Stimulated activated CD4-positive, alpha-beta T cell treated with anti-CD3 and anti-CD28 coated beads, Interleukin-12 subunit alpha, Interleukin-12 subunit beta, amount 100 ng/mL, for 48 hours (primary cell): ENCODE measurements around the gene USE1.
"Not testable (repeated sequence)": the region's sequence is repeated elsewhere in the genome, so short reads cannot be mapped to it uniquely, and the experiment has no call there.

Source experiments
- DNase-seq, 3 donors: peaks; one replicate each; pipeline ENCODE4 v3.0.0-alpha.2; 2020; ENCODE audit warnings: low read depth in 2 of 3, low spot score in 1 of 3

USE1 gene, protein sequence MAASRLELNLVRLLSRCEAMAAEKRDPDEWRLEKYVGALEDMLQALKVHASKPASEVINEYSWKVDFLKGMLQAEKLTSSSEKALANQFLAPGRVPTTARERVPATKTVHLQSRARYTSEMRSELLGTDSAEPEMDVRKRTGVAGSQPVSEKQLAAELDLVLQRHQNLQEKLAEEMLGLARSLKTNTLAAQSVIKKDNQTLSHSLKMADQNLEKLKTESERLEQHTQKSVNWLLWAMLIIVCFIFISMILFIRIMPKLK

DNA sequence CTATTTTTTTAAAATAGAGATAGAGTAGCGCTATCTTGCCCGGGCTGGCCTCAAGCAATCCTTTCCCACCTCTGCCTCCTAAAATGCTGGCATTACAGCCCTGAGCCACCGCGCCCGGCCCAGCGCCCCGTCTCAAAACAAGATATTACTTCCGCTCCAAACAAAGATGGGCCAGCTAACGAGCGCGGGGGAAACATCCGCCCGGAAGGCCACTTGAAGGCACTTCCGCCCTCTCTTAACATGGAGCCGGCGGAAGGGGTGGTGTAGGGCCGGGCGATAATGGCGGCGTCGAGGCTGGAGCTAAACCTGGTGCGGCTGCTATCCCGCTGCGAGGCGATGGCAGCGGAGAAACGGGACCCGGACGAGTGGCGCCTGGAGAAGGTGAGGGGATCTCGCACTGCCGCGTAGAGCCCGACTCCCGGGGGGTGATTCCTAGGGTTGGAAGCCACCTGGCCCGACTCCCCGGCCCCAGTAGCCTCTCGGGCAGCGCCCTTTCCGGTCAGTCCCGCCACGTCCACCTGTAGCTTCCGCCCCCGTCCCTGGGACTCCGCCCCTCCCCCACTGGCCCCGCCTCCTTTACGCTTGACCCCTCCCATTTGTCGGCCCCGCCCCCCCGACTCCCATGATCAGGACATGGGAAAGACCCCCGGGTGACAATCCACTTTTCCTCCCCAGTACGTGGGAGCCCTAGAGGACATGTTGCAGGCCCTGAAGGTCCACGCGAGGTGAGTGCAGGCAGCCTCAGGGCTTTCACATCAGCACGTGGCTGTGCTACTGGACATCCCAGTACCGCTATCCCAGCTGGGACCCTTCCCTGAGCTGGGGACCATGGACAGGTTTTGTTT lies at the start of gene USE1:
TSS of gene USE1 (plus strand) at position 231 of the 845 bp plus-strand sequence. CDS start at position 280, 49 bp downstream.
- DNase-seq: peak; percentile 74 to 82 (median 79)

DNA sequence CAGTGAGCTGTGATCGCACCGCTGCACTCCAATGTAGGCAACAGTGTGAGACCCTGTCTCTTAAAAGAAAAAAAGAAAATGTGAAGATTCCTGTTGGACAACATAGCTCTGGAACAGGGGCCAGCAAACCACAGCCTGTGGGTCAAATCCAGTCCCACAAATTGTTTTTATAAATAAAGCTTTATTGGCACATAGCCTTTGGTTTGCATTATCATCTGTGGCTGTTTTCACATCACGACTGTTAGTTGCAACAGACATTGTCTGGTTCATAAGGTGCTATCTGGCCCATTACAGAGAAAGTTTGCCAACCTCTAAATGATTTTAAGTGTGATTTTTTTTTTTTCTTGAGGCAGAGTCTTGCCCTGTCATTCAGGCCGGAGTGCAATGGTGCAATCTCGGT lies 49.4 kb upstream of the USE1 start:
- DNase-seq: no peak

DNA sequence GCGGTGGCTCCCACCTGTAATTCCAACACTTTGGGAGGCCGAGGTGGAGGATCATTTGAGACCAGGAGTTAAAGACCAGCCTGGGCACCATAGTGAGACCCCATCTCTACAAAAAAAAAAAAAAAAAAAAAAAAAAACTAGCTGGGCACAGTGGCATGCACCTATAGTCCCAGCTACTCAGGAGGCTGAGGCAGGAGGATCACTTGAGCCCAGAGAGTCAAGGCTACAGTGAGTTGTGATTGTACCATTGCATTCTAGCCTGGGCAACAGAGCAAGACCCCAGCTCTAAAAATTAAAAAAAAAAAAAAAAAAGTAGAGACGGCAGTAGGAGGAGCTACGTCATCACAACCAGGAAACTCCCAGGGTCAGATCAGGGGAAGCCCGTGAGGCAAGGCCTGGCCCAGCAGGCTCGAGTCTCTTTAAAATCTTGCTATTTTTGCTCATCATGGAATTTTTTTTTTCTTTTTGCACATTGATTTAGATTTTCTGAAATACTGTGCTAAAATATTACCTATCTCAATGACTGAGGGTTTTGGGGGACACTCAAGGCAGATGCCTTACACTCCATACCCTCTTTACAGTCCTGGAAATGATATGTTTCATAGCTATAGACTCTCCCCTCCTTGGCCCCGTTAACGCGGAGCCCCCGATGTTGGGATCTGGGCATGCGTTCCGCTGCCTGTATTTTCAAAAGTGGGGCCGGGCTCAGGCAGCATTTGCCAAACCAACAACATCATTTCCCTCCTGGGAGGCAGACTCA lies 44.4 kb upstream of the USE1 start:
- no peak for DNase-seq

GRCh38 chr19:17171874-17172273 lies 43.3 kb upstream of the USE1 start:
- DNase-seq: no peak

GRCh38 chr19:17172624-17173345 lies 42.4 kb upstream of the USE1 start:
- no peak for DNase-seq

GRCh38 chr19:17178291-17178690 lies 36.9 kb upstream of the USE1 start:
- DNase-seq: no peak

DNA sequence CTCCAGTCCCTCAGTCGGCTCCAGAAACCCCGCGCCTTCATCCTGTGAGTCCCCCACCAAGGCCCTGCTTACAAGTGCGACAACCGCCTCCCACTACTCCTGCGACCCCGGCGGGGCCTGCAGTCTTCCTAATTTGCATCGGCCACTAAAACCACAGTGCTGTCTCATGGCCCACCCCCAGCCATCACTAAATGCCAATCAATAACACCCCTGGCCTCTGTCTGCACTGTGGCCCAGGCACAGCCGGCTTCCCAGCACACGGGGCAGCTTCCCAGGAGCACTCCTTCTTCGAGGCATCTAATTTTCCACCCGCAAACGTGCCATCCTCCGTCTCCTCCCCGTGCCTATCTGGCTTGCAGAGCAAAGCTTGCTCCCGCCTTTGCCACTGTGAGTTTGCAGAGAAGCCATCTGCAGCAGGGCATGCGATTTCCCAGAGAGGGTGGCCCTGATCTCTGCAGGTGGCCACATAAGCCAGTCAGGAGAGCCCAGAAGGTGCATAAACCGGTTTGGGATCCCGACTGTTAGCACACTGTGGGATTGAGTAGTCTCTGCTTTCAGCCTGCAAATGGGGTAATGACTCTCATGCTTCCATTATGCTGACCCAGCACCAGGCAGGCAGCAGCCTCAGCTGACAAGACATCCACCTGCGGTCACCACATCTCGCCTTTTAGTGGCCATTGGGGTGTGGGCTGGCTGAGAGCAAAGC lies 34.0 kb upstream of the USE1 start:
- no peak for DNase-seq

GRCh38 chr19:17183271-17183761 lies 31.8 kb upstream of the USE1 start:
- DNase-seq: peak in 1 of 3 donors; percentile 20

DNA sequence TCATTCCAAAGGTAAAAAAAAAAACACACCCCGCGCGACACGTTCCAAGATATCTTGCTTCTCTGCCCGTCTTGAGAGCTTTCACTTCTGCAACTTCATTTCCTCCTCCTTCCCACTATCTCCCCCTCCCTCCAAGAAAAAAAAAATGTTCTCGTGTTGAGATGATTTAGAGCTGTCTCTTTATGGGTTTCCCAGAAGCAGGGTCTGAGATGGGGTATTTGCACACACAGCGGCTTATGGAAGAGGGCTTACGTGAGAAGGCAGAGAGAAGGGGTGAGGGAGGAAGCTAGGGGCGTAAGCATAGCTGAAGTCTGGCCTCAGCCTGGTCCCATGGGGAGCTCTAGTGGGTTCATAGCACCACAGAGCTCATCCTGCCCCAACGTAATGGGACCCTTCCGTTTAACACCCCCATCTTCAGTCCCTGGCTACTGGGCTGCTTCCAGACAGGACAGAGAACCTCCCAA lies 31.3 kb upstream of the USE1 start:
- DNase-seq: no peak

DNA sequence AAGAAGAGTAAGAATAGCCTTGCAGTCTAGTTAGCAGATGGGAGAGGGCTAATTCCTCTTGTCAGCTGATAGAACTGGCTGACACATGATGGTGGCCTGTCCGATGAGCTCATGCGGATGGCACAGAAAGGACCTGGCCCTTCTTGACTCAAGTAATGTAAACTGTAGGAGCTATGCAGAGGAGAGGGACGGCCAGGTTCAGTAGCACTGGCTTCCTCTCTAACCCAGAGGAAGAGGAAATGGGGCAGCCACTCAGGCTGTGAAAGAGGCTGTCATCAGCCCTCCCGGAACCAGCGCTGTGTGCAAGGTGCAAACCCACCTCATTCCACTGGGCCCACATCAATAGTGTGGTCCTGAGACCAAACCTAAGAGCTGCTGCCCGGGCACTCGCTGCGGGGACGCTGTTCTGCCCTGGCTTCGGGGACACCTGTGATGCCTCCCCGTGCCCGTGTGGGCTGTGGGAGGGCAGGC lies 30.8 kb upstream of the USE1 start:
- DNase-seq: no peak

GRCh38 chr19:17185590-17185989 lies 29.6 kb upstream of the USE1 start:
- no peak for DNase-seq

- not testable (repeated sequence) for DNase-seq
Observed at GRCh38 chr19:17191736-17192135, 23.4 kb upstream of the USE1 start.

GRCh38 chr19:17192751-17193150 lies 22.4 kb upstream of the USE1 start:
- DNase-seq: no peak

- no peak for DNase-seq
Observed at GRCh38 chr19:17194608-17195007, 20.5 kb upstream of the USE1 start.

GRCh38 chr19:17195106-17195505 lies 20.1 kb upstream of the USE1 start:
- no peak for DNase-seq

DNA sequence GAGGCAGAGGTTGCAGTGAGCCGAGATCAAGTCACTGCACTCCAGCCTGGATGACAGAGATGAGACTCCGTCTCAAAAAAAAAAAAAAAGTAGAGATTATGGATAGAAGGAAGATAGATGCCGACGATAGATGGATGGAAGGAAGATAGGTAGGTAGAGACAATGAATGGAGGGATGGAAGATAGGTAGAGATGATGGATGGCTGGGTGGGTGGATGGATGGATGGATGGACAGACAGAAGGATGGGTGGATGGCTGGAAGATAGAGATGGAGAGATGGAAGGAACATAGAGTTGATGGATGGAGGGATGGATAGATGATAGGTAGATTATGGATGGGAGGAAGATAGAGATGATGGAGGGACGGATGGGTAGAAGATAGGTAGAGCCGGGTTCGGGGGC lies 18.5 kb upstream of the USE1 start:
- no peak for DNase-seq

- DNase-seq: no peak
Observed at GRCh38 chr19:17197666-17198065, 17.5 kb upstream of the USE1 start.

DNA sequence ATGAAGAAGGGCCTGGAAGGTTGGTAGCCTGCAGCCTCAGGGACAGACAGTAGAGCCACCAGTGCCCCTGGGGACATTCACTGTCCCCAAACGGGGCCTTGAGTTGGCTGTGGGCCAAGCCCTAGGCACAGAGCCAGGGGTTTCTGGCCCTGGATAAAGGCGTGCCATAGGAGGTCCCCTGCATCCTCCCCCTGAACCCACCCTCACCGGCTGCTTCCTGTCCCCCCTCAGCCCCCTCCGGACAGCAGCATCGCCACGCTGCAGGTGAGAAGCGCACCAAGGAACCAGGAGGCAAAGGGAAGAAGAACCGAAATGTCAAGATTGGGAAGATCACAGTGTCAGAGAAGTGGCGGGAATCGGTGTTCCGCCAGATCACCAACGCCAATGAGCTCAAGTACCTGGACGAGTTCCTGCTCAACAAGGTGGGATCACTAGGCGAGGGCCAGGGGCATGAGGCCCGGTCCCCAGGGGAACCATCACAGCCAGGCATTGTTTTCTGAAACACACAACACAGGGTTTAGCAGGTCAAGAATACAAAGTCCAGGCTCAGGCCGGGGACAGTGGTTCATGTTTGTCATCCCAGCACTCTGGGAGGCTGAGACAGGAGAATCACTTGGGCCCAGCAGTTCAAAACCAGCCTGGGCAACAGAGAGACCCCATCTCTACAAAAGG lies 14.6 kb upstream of the USE1 start:
- no peak for DNase-seq

DNA sequence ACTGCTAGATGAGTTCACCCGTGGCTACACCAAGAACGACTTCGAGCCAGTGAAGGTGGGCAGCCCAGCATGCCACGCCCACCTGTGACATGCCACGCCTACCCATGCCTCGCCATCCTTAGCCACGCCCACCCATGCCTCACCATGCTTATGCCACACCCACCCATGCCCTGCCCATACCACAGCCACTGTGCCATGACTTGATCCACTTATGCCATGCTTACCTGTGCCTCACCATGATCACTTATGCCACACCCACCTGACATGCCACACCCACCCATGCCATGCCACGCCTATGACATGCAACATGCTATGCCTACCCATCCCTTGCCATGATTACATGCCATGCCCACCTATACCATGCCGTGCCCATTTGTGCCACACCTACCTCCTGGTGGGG lies 12.9 kb upstream of the USE1 start:
- no peak for DNase-seq

GRCh38 chr19:17202713-17203112 lies 12.4 kb upstream of the USE1 start:
- no peak for DNase-seq
